ENCODE results near the gene RXRA.

- TF ChIP-seq POLR2AphosphoS5 (IDR thresholded peaks at IDR 0.05) = no peak
- TF ChIP-seq CTCF (IDR thresholded peaks at IDR 0.05) = no peak
Measured at GRCh38 chr9:134284273-134284672, 42.0 kb upstream of the RXRA start.

Measured in transverse colon (tissue), 4 donors.